OCI-LY7 (cell line): ENCODE measurements around the gene UGT2A2. TPM values are rescaled to one million over a fixed set of nuclear protein-coding genes. Genes with fewer than 3 reads are reported as not detected.

Experiments
- BruUV-seq: library from RNA; stranded (reverse); fragments of 400-500 nt; replicated peaks from 2 replicates; lab custom pipeline; 2021; lab: Mats Ljungman, UMichigan
- CTCF ChIA-PET: fragments of 300-600 bp; sonication (Branson Sonifier 250); formaldehyde crosslinking; loops from one replicate; lab custom pipeline; 2022; ENCODE audit warnings: antibody characterized with exemption; ENCODE audit not compliant: unreplicated experiment; lab: Charles Lee
- POLR2A ChIA-PET: fragments of 300-600 bp; sonication (Branson Sonifier 250); formaldehyde crosslinking; loops from one replicate; lab custom pipeline; 2022; ENCODE audit warnings: antibody characterized with exemption; lab: Charles Lee
- DNase-seq: peaks from one replicate; pipeline ENCODE4 v3.0.0-alpha.2; 2015; ENCODE audit warnings: low spot score
- H2AFZ ChIP-seq: fragments of 200-600 bp; sonication (generic), shearing (Covaris generic); 2 replicates; pipeline ENCODE4 v1.6.1; 2014; ENCODE audit warnings: mild to moderate bottlenecking, antibody characterized with exemption, low read length, moderate library complexity
- H3K27ac ChIP-seq: fragments of 200-600 bp; sonication (generic); 2 replicates; pipeline ENCODE4 v1.5.1; 2014; ENCODE audit warnings: mixed run types, low read depth, mild to moderate bottlenecking, moderate library complexity, low read length, inconsistent platforms; ENCODE audit not compliant: poor library complexity, severe bottlenecking
- H3K36me3 ChIP-seq: fragments of 200-600 bp; sonication (generic); 2 replicates; pipeline ENCODE4 v1.6.1; 2014; ENCODE audit warnings: mild to moderate bottlenecking, antibody characterized with exemption, low read length, moderate library complexity, mixed read lengths; ENCODE audit not compliant: insufficient read depth
- H3K4me1 ChIP-seq: fragments of 200-600 bp; sonication (generic); 2 replicates; pipeline ENCODE4 v1.5.1; 2014; ENCODE audit warnings: mild to moderate bottlenecking, low read length; ENCODE audit not compliant: insufficient read depth, poor library complexity, severe bottlenecking
- H3K4me2 ChIP-seq: fragments of 200-600 bp; sonication (generic); 2 replicates; pipeline ENCODE4 v1.6.1; 2014; ENCODE audit warnings: mild to moderate bottlenecking, low read length
- H3K4me3 ChIP-seq: fragments of 200-600 bp; sonication (generic); 2 replicates; pipeline ENCODE4 v1.5.1; 2014; ENCODE audit warnings: mild to moderate bottlenecking, low read depth, low read length; ENCODE audit not compliant: poor library complexity, severe bottlenecking
- H3K79me2 ChIP-seq: fragments of 200-600 bp; sonication (generic); 2 replicates; pipeline ENCODE4 v1.6.1; 2016; ENCODE audit warnings: low read depth, mild to moderate bottlenecking, low read length, moderate library complexity, mixed read lengths; ENCODE audit not compliant: insufficient read depth
- H3K9me2 ChIP-seq: fragments of 200-600 bp; sonication (generic); 2 replicates; pipeline ENCODE4 v1.6.1; 2016; ENCODE audit warnings: mild to moderate bottlenecking, low read length, mixed read lengths; ENCODE audit not compliant: insufficient read depth
- H3K9me3 ChIP-seq: fragments of 200-600 bp; sonication (generic); 2 replicates; pipeline ENCODE4 v1.6.1; 2014; ENCODE audit warnings: mild to moderate bottlenecking, mixed run types, low read length, mixed read lengths
- H4K20me1 ChIP-seq: fragments of 200-600 bp; sonication (generic); 2 replicates; pipeline ENCODE4 v1.6.1; 2014; ENCODE audit warnings: mild to moderate bottlenecking, antibody characterized with exemption, low read length, moderate library complexity, mixed read lengths; ENCODE audit not compliant: insufficient read depth
- EZH2phosphoT487 ChIP-seq: fragments of 200-600 bp; sonication (generic); IDR thresholded peaks from 2 replicates; pipeline ENCODE4 v1.6.1; 2018; ENCODE audit warnings: low read depth, borderline replicate concordance, mild to moderate bottlenecking, mixed run types, antibody characterized with exemption, low read length, moderate library complexity, mixed read lengths
- intact Hi-C: fragments of 100-400 bp; cut with micrococcal nuclease; formaldehyde crosslinking; loops from one replicate; pipeline ENCODE4 v1.10.0; 2022; ENCODE audit not compliant: unreplicated experiment
- total RNA-seq, 2 experiments: library from RNA; depleted of rRNA in 1 of 2; stranded (reverse); fragments of >200 nt in 1 of 2; shearing (Covaris generic) in 1 of 2; gene quantifications; 2 replicates each; pipeline ENCODE4 v1.2.3, GENCODE V29; 2014 to 2022
- TF ChIP-seq, protein P1 (sequence below): fragments of 200-600 bp; sonication (generic); conservative IDR thresholded peaks from 2 replicates; pipeline ENCODE4 v1.5.1; 2014; ENCODE audit warnings: mild to moderate bottlenecking, antibody characterized with exemption, low read length, moderate library complexity, mixed read lengths

Gene UGT2A2
- total RNA-seq, 2 experiments from 2014 or later = not detected

DNA sequence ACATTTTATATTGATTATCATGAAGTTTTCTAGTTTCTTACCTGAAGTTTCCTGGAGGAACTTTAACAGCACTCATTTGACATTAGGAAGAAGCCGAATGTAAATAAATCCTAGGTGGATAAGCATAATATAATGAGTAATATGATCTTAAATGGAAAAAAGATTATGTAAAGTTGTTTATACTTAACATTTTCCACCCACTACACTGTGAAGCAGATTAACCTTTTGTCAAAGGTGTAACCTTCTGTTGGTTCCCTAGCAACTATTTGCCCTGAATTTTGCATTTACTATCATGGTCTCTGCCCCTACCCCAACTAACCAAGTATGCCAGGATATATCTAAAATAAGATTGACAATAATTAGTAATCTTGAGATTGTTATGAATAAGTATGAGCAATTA is 13.7 kb upstream of the UGT2A2 start, which contains the start of gene UGT2A1:
Gene UGT2A1, minus strand, starts transcription at position 101 of the 400 bp plus-strand sequence. CDS start 5,603 bp downstream, outside the sequence.
- Histone ChIP-seq H3K79me2 (no peaks in the 10 kb centered on the region), H3K4me3 (no peak within 1 kb of the TSS), H2AFZ (no peak within 1 kb of the TSS), H3K27ac (no peak within 1 kb of the TSS), H4K20me1 (no peaks in the 10 kb centered on the region), H3K9me3 (no peaks in the 10 kb centered on the region), H3K4me1 (no peaks in the 10 kb centered on the region), H3K36me3 (no peaks in the 10 kb centered on the region), H3K9me2 (no peaks in the 10 kb centered on the region), H3K4me2 (no peak within 1 kb of the TSS)
- intact Hi-C loops = no loop called here
- CTCF ChIA-PET = no interaction called here
- no peak for DNase-seq
- BruUV-seq = no TSS peak
- POLR2A ChIA-PET = no interaction called here
- TF ChIP-seq, protein P1, sequence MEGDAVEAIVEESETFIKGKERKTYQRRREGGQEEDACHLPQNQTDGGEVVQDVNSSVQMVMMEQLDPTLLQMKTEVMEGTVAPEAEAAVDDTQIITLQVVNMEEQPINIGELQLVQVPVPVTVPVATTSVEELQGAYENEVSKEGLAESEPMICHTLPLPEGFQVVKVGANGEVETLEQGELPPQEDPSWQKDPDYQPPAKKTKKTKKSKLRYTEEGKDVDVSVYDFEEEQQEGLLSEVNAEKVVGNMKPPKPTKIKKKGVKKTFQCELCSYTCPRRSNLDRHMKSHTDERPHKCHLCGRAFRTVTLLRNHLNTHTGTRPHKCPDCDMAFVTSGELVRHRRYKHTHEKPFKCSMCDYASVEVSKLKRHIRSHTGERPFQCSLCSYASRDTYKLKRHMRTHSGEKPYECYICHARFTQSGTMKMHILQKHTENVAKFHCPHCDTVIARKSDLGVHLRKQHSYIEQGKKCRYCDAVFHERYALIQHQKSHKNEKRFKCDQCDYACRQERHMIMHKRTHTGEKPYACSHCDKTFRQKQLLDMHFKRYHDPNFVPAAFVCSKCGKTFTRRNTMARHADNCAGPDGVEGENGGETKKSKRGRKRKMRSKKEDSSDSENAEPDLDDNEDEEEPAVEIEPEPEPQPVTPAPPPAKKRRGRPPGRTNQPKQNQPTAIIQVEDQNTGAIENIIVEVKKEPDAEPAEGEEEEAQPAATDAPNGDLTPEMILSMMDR = no peak
- TF ChIP-seq EZH2phosphoT487 = no peak

DNA sequence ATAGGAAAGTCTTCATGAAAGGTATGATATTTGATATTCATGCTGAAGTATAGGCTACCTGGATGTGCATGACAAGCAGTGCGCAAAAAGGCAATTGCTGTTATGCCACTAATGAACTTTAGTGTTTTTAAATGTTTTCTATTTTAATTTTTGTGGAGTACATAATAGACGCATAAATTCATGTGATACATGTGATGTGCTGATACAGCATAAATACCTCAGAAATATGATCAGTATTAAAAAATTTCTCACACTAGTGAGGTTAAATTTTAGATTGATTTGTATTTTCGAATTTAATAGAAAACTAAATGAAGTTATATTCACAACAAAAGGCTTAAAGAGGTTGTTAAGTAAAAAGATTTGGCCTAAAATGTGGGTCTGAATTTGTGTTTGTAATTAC is 11.4 kb upstream of the UGT2A2 start:
- H3K79me2 ChIP-seq = no peaks in the 10 kb centered on the region
- H3K9me2 ChIP-seq = no peaks in the 10 kb centered on the region
- no peaks in the 10 kb centered on the region for H3K9me3 ChIP-seq
- intact Hi-C loops = no loop called here
- no peak overlapping the region for H3K27ac ChIP-seq
- H3K4me3 ChIP-seq = no peak overlapping the region
- no peaks in the 10 kb centered on the region for H4K20me1 ChIP-seq
- H3K36me3 ChIP-seq = no peaks in the 10 kb centered on the region
- no TSS peak for BruUV-seq
- no peak overlapping the region for H3K4me2 ChIP-seq
- no peak overlapping the region for H2AFZ ChIP-seq
- no peak for DNase-seq
- POLR2A ChIA-PET = interaction anchor here (0.6 kb wide), 1 partner anchor 91 kb away, joined by 3 read pairs; no protein-coding TSS in a partner anchor
- CTCF ChIA-PET = no interaction called here
- H3K4me1 ChIP-seq = no peaks in the 10 kb centered on the region
- no peak for TF ChIP-seq EZH2phosphoT487
- TF ChIP-seq, protein P1 = no peak

GRCh38 chr4:69649629-69650028 is 10.2 kb upstream of the UGT2A2 start:
- no peak for DNase-seq
- Histone ChIP-seq H3K79me2 (no peaks in the 10 kb centered on the region), H3K4me1 (no peaks in the 10 kb centered on the region), H3K9me2 (no peaks in the 10 kb centered on the region), H3K36me3 (no peaks in the 10 kb centered on the region), H3K4me3 (no peak overlapping the region), H3K9me3 (no peaks in the 10 kb centered on the region), H2AFZ (no peak overlapping the region), H4K20me1 (no peaks in the 10 kb centered on the region), H3K4me2 (no peak overlapping the region), H3K27ac (no peak overlapping the region)
- intact Hi-C loops = no loop called here
- BruUV-seq = no TSS peak
- POLR2A ChIA-PET = no interaction called here
- TF ChIP-seq, protein P1 = no peak
- no peak for TF ChIP-seq EZH2phosphoT487
- CTCF ChIA-PET = no interaction called here
